AG10803 (cell line): ENCODE data around the gene DTX1.

ENCODE experiments used
- DNase-seq: peaks from one replicate; pipeline ENCODE4 v3.0.0; 2010; ENCODE audit warnings: low read depth
- H3K4me3 ChIP-seq: 2 replicates; pipeline ENCODE4 v1.5.1; 2011; ENCODE audit warnings: mild to moderate bottlenecking, low read length, control low read depth
- TF ChIP-seq, protein P1 (sequence below): conservative IDR thresholded peaks from 2 replicates; pipeline ENCODE4 v1.5.1; 2011; ENCODE audit warnings: mild to moderate bottlenecking, low read length, control low read depth, inconsistent platforms

DTX1 gene

GRCh38 chr12:113072136-113072535 lies 15.6 kb downstream of the DTX1 start:
- TF ChIP-seq, protein P1, sequence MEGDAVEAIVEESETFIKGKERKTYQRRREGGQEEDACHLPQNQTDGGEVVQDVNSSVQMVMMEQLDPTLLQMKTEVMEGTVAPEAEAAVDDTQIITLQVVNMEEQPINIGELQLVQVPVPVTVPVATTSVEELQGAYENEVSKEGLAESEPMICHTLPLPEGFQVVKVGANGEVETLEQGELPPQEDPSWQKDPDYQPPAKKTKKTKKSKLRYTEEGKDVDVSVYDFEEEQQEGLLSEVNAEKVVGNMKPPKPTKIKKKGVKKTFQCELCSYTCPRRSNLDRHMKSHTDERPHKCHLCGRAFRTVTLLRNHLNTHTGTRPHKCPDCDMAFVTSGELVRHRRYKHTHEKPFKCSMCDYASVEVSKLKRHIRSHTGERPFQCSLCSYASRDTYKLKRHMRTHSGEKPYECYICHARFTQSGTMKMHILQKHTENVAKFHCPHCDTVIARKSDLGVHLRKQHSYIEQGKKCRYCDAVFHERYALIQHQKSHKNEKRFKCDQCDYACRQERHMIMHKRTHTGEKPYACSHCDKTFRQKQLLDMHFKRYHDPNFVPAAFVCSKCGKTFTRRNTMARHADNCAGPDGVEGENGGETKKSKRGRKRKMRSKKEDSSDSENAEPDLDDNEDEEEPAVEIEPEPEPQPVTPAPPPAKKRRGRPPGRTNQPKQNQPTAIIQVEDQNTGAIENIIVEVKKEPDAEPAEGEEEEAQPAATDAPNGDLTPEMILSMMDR = no peak
- no peak overlapping the region for H3K4me3 ChIP-seq
- no peak for DNase-seq

DNA sequence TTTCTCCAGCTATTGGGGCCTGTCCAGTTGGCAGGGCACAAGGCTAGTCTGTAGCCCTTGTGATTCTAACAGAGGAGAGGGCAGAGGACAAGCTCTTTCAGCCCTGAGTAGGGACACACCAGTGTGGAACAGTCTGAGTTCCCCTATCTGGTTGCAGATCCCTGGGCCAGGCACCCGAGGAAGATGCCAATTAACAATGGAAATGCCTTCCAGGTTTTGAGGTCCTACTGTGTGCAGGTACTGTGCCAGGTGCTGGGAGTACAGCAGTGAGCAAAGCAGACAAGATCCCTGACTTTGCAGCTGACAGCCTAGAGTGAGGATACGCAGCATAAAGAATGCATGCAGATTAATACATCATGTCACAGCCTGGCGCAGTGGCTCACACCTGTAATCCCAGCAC lies 17.1 kb downstream of the DTX1 start:
- no peak overlapping the region for H3K4me3 ChIP-seq
- TF ChIP-seq, protein P1 = no peak
- no peak for DNase-seq

DNA sequence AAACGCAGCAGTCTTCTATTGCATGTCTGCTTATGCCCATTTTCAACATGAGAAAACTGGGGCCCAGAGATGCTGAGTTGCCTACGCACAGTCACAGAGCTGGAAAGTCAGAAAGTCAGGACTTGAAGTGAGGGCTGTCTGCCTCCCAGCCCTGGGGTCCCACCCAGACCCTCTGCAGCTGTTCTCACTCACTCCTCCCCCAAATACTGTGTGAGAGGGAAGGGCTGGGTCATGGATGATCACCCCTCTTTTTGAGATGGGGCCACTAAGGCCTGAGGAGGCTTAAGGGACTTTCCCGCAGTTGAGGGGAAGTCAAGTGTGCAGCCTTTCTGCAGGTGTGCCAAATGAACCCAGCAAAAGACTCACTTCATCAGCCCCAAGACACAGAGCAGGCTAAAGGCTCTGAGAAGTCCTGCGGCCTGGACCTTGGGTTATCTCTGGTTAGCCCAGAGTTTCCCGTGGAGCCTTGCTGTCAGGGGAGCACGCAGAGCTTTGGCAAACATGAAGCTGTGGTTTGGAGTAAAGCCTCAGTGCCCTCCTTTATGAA lies 18.7 kb downstream of the DTX1 start:
- no peak overlapping the region for H3K4me3 ChIP-seq
- DNase-seq = no peak
- TF ChIP-seq, protein P1 = no peak

DNA sequence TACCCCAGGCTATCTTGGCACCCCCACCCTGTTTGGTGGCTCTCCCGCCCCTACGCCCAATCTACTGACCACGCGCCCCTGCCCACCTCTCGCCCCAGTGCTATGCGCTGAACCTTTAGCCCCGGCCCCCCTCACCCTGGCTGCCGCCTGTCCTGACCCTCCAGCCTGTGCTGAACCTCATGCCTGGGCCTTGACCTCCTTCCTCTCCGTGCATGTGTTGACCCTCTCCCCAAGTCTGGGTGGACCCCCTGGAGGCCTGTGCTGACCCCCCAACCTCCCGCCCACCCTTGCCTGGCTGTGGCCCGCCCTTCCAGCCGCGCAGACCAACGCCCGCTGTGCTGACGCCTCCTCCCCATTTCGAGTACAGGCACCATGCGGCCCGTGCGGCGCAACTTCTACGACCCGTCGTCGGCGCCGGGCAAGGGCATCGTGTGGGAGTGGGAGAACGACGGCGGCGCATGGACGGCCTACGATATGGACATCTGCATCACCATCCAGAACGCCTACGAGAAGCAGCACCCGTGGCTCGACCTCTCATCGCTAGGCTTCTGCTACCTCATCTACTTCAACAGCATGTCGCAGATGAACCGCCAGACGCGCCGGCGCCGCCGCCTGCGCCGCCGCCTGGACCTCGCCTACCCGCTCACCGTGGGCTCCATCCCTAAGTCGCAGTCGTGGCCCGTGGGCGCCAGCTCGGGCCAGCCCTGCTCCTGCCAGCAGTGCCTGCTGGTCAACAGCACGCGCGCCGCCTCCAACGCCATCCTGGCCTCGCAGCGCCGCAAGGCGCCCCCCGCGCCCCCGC lies 20.7 kb downstream of the DTX1 start:
- H3K4me3 ChIP-seq = no peak overlapping the region
- TF ChIP-seq, protein P1 = no peak
- no peak for DNase-seq

GRCh38 chr12:113077859-113078255 lies 21.3 kb downstream of the DTX1 start:
- DNase-seq = no peak
- TF ChIP-seq, protein P1 = no peak
- no peak overlapping the region for H3K4me3 ChIP-seq

- H3K4me3 ChIP-seq = no peak overlapping the region
- DNase-seq = no peak
- TF ChIP-seq, protein P1 = no peak
Measured at GRCh38 chr12:113081873-113082272, 25.3 kb downstream of the DTX1 start.

DNA sequence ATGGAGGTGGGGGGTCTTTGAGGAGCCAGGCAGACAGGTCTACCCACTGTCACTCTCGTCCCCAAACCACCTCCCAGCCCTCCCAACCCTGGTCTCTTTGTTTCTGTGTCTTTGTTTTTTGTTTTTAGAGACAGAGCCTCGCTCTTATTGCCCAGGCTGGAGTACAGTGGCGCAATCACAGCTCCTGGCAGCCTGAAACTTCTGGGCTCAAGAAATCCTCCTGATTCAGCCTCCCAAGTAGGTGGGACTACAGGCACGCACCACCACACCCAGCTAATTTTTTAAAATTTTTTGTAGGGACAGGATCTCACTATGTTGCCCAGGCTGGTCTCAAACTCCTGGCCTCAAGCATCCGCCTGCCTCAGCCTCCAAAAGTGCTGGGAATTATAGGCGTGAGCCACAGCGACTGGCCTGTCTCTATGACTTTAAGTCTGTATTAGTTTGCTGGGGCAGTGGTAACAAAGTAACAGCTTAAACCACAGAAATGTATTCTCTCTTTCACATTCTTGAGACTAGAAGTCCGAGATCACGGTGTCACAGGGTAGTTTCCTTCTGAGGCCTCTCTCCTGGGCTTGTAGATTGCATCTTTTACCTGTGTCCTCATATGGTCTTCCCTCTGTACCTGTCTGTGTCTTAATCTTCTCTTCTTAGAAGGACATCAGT lies 26.1 kb downstream of the DTX1 start:
- no peak for DNase-seq
- TF ChIP-seq, protein P1 = no peak
- H3K4me3 ChIP-seq = no peak overlapping the region
